HTERT RPE-1 (cell line): Measurements from ENCODE around the gene CFL2.
"Not testable (repeated sequence)": the region's sequence is repeated elsewhere in the genome, so short reads cannot be mapped to it uniquely, and the experiment has no call there.

ENCODE experiments used
- in situ Hi-C: fragments of 300-500 bp; cut with MboI; formaldehyde crosslinking; loops from 4 replicates; pipeline ENCODE4 v1.14.3; 2020; ENCODE audit warnings: low sequenced_read_pairs

Gene CFL2

DNA sequence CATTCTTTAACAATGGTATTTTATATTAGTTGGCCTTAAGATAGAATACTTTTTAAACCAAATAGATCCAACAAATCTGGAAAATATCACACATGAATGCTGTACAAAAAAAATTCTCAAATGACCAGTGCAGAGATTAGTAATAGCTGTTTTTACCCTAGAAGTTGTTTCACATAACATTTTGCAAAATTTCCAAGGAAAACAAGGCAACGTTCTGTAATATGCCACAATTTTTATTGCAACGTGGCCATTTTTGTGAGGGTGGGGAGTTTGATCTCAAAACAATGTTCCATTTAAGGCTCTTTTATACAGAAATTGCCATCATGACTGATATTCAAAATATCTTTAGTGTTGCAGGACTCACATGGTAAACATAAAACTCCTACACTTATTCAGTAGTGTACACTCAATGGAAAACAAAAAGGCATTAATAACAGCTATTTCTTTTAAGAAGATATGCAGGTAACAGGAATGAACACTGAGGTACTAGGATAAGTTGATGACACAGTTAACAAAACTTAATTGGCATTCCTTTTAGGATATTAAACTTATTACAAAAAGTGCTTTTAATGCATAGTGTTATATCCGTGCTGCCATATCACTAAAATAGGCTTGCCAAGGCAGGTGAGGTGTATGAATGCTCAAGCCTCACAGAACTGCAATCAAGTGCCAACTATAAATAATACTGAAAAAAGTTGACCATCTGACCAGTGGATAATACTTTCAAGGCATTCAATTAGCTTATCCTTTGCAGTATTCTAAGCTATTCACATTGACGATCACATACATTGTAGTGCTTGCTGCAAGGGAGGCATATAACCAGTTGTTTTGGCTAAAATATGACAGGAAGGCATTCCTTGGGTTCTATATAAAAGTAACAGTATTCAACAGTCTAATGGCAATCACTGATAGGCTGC, 2.3 kb downstream of the CFL2 start:
- in situ Hi-C loops = no loop called here

DNA sequence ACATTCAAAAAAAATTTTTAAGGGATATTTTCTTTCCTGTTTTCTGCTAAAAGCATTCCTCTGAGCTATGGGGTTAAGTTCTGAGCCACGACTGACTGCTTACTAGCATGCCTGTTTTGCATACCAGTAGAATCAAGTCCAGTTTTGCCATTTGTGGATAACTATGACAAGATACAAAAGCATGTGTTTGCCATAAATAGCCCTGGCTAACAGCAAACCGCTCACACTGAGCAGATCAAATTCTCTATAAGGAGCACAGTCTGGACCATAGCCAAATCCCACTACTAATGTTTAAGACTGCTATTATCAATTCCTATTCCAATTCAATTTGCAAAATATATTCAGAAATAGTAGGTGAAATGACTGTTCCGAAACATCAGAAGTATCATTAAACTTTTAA, 3.2 kb downstream of the CFL2 start:
- in situ Hi-C loops = no loop called here

DNA sequence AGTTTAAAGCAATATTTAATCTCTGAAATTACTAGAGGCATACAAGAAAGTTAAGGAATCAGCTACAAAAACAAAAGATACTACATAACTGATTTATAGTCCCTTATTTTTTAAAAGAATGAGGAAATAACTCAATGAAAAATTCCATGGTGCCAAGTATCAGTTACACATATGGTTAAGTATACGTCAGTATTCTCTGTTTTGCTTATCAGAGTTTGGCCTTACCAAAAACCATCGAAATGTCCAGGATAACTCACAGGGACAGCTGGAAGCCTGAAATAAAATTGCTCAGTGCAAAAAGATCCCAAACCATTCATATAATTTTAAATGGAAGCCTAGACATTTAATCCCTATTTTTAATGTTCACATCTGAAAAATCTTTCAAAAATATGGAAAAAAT, 3.6 kb downstream of the CFL2 start:
- in situ Hi-C loops = no loop called here

DNA sequence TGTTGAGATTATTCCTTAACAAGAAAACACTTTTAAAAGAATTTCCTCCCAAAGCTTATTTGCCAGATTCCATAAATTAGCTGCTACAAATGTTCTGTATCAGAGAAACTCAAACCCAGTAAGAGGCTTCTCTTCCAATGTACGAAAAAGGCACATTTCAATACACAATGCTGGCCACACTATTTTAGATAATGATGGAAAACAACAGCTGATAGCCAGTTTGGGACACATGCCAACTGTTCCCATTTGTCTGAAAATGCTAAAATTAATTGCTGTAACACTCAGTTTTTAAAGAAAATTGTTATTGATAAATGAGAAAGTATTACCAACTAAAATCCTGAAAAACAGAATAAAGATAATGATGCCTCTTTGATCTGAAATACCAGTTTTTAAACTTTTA, 4.4 kb downstream of the CFL2 start:
- in situ Hi-C loops = no loop called here

DNA sequence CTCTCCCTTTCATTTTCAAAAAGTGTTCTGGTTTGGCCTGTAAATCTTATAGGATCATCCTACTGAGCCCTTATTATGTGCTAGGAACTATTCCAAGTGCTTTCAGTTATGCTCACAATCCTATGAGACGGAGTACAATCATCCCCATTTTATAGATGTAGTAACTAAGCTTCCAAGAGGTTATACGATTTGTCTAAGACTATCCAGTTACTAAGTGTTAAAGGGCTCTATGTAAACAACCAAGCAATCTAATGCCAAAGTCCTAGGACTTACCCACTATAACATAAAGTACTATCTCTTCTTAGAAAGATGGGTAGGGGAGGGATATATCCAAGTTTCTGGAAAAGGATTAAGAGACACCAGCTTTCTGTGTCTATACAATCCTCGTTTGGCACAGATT, 6.7 kb downstream of the CFL2 start:
- in situ Hi-C loops = no loop called here

DNA sequence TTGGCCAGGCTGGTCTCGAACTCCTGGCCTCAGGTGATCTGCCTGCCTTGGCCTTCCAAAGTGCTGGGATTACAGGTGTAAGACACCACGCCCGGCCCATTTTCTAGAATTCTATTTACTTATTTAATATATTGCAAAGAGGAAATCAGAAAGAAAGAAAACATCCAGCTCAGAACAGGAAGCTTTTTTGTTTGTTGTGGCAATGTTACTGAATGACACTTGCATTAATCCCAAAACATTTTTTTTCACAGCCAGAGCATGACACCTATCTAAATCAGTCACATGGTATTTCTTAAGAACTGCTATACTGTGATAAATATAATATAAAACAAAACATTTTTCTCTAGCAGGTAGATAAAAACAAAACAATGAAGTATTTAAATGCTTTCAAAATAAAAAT, 12.6 kb downstream of the CFL2 start:
- in situ Hi-C loops = no loop called here

DNA sequence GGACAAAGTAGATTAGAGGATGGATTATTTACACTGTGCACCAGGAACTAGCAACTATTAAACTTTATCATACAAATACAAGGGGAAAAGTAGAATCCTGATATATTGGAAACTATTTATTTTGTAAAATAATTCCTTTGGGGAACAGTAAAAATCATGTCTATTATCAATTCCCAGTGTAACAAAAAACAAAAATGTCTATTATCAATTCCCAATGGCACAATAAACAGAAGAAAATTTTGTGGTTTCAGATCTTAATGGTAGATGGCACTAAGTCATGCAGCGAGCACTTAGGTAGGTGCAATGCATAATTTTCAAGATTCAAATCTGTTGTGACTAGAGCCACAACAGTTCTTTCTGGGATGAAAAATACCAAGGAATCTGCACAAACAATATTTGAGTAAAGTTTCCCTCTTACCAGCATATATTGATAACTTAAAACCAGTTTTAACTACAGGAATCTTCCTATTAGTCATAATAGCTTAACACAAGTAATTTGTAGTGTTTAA, 13.7 kb downstream of the CFL2 start:
- in situ Hi-C loops = no loop called here

DNA sequence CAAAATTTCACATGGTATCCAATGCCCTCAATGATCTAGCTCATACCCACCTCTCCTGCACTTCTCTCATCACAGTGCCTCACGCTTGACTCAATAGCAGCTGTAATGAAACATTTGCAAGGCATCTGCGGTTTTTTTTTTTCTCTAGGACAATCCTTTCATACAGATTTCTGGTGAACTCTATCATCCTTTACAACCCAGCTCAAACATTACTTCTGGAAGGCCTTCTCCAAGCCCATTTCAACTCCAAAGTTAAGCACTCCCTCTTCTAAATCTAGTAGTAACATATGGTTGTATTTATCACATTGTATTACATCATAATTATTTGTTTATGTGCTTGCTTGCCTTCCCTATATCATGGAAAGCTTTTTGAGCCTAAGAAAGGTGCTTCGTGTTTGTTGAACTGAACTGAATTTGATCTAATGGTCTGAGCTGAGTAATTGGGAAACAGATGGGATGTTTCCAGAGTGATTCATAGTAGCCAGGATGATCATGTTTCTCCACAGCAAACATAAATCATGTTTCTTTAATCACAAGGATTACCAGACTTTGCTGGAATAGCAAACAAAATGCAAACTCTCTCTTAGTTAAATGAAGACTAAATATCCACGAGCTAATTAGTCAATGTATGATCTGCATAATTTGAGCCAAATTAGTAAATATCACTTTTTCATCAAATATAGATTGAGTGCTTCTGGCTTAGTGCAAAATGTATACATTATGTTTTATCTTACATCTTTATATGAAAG, 14.3 kb downstream of the CFL2 start:
- in situ Hi-C loops = no loop called here

DNA sequence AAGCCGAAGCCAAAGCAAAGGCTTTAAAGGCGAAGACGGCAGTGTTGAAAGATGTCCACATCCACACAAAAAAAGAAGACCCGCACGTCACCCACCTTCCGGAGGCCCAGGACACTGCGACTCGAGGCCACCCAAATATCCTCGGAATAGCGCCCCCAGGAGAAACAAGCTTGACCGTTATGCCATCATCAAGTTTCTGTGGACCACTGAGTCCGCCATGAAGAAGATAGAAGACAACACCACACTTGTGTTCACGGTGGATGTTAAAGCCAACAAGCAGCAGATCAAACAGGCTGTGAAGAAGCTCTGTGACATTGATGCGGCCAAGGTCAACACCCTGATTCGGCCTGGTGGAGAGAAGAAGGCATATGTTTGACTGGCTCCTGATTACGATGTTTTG, 20.2 kb downstream of the CFL2 start:
- in situ Hi-C loops = not testable (repeated sequence)

DNA sequence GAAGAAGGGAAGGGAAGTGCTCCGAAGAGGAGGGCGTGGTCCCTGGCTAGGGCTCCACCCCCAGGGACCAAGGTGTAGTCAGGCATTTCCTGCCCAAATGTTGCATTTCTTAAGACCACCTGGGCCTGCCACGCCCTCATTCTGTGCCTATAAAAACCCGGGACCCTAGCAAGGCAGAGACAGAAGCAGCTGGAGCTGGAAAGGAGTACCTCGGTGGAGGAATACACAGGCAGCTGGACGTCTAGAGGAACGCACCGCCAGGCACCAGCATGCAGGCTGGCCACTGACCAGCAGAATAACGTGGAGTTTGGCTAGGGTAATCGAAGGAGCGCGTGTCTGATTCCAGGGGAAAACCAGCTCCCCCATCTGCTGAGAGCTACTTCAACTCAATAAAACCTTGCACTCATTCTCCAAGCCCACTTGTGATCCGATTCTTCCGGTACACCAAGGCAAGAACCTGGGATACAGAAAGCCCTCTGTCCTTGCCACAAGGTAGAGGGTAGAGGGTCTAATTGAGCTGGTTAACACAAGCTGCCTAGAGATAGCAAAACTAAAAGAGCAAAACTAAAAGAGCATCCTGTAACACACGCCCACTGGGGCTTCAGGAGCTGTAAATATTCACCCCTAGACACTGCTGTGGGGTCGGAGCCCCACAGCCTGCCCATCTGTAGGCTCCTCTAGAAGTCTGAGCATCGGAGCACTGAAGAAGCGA, 21.0 kb downstream of the CFL2 start:
- in situ Hi-C loops = no loop called here

DNA sequence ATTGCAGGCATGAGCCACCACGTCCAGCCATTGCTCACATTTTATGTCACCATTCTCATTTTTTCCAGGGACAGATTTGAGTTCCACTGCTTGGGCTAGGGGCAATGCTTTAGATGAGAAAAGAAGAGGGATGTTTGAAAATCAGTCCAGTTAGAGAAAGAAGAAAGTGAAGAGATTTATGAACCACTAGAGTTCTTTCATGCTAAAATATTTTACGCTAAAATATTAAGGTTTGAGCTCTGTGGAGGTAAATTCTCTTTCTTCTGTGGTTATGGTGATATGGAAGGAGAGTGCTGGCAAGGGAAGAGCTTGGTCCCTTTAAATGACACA, 21.5 kb downstream of the CFL2 start:
- in situ Hi-C loops = no loop called here

DNA sequence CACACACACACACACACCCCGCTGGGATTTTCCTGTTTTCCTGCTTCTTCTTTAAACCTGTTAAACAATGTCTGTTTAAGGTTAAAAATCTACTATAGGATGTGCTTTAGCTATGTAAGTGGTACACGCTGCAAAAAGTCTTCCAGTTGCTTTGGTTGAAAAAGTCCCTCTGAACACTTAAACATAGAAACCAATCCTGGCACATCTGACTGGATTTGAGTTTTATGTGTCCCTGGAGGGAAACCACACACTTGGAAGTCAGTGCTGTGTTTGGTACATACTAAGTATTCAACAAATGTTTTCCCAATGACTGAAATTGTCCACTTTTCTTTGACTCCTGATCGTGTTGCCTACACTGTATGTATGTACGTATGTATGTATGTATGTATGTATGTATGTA, 22.0 kb downstream of the CFL2 start:
- in situ Hi-C loops = no loop called here

DNA sequence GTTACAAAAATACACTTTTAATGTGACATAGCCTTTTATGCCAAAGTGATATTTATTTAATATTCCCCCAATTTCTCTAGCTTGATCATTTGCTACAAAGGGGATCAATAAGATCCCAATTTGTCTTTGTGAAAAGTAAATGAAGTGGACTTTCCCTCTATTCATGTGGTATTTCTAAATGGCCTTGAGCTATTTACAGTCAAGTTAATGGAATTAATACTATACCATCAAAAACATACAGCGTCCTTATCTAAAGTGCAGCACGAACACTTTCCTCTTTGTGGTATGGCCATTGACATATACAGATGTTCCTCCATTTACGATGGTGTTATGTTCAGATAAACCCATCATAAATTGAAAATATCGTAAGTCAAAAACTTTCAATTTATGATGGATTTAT, 23.2 kb downstream of the CFL2 start:
- in situ Hi-C loops = no loop called here

DNA sequence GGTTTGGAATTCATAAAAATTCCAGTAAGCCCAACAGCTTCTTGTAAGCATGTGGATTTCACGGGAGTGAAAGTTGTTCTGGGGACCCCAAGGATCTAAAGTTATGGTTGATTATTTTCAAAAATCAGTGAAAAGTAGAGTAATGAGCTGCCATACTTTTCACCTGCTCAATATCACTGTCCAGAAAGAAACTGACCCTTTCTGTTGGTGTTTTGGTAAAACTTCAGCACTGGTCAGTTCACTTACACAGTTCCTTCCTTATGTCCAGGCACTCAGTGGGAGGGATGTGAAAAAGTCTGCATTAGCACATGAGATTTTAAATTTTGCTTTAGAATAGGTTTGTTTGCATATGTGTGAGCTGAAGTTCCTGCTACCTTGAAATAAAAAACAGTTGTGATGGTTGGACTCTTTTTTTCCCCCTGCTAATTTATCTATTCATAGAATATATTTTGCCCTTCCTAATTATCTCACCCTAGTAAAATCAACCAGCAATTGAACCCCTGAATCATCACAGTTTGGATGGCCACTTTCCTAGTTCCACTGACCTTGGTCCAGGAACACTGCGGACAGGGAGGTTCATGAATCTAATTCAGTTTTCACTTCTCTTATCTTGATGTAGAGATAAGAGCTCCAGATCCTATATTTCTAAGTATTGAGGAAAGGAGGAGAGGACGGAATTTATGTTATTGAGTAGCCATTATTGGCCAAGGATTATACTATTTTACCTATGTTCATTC, 25.8 kb downstream of the CFL2 start:
- in situ Hi-C loops = no loop called here

DNA sequence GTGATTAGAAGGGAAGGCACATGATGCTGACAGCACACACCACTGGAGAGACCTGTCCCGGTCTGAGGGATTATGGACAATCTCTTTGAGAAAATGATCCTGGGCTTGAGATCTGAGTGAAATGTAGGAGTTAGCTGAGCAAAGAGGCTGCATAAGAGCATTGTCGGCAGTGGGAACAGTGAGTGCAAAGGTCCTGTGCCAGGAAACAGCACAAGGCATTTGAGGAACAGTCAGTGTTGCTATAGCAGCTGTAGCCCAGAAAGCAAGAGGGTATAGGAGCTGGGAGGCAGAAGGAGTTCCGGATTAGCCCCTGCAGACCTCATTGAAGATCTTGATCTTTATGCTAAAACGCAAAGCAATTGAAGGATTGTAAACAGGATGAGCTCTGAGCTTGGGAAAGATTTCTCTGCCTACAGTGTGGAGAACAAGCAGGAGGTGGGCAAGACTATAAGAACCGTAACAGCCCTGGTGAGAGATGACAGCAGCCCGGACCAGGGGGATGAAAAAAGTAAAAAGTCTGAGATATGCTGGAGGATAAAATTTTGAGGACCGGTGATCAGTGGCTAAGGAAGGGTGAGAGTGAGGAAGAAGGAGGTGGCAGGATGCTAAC, 28.5 kb downstream of the CFL2 start:
- in situ Hi-C loops = no loop called here

DNA sequence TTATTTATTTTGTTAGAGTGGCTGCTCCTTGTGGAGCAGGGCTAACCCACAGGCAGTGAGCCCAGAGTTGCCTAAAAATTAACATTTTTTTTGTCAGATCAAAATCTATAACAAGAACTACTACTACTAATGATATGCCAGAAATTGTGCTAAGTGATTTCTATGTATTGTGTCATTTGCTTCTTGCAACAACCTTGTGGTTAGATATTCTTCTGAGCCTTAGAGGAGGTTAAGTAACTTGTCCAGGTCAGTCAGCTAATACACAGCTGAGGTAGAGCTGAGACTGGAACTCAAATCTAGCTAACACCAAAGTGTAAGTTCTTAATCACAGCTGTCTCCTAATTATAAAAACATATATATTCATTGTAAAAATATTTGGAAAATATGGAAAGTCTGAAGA, 29.8 kb downstream of the CFL2 start:
- in situ Hi-C loops = no loop called here

DNA sequence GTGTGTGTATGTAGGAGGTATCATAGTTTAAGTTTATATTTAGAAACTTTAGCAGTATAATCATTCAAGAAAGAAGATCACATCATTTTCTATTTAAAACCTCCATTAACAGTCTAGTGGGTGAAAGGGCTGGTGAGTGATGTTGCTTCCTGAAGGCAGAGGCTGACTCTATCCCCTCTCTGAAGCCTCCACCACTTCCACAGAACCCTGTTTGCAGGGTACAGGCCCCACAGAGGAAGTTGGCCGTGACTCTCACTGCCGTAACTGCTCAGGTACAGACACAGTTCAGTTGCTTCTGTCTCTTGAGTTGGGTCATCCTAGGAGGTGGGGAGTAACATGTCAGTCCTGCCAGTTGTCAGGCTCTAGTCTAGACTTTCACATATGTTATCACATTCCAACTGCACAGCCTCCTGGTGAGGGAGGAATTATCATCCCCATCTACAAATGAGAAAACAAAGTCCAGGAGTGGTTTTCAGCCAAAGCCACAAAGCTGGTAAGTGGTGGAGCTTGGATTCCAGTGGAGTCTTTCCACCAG, 31.5 kb downstream of the CFL2 start:
- in situ Hi-C loops = no loop called here

DNA sequence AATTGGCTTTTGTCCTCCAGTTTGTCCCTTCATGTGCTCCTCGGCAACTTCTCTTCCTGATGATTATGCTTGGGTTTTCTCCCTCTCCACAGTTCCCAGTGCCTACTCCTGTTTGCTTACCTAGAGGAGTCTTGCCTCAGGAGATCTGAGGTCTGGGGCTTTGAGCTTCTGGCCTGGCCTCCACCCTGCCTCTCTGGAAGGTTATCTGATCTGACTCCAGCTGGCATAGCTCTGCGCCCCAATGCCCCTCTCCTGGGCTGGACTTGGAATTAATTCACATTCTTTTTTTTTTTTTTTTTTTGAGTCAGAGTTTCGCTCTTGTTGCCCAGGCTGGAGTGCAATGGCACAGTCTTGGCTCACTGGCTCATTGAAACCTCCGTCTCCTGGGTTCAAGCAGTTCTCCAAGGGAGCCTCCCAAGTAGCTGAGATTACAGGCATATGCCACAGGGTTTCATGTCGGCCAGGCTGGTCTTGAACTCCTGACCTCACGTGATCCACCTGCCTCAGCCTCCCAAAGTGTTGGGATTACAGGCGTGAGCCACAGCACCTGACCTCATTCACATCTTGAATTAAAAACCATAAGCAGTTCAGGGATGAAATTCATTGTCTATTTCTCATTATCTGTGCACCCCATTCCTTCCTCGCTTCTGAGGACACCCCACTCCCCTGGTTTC, 33.5 kb downstream of the CFL2 start:
- in situ Hi-C loops = no loop called here

DNA sequence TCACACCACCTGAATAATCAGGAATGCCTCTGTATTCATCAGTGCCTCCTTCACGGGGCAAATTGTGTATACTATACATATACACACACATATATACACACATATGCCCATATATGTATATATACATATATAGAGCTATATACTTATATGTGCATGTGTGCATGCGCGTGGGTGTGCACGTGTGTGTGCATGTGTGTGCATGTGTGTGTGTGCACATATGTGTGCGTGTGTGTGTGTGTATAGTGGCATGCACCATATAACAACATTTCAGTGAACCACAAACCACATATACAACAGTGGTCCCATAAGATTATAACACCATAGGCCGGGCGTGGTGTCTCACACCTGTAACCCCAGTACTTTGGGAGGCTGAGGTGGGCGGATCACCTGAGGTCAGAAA, 35.7 kb downstream of the CFL2 start:
- in situ Hi-C loops = no loop called here

DNA sequence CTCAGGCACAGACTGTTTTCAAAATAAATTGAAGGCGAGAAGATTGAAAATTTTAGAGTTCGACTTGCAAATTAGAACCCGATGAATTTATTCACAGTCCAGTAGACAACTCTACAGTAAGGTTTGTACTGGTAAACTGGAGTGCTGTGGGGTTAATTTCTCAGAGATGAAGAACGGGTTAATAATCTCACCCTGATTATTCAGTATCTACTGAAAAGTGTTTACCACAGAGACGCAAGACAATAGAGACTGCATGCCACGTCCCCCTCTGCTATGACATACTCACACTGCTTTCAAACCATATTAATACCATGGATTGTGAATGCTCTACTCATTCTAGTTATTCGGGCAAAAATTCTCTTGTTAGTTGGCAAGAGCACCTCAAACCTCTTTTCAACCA, 36.1 kb downstream of the CFL2 start:
- in situ Hi-C loops = no loop called here
